GM18526 (cell line): ENCODE data around the gene KIF5A.

Experiments
- POLR2A ChIP-seq: IDR thresholded peaks from 3 replicates; pipeline ENCODE4 v1.6.1; 2011; ENCODE audit not compliant: insufficient read length; ENCODE audit errors: extremely low read depth

Gene KIF5A

DNA sequence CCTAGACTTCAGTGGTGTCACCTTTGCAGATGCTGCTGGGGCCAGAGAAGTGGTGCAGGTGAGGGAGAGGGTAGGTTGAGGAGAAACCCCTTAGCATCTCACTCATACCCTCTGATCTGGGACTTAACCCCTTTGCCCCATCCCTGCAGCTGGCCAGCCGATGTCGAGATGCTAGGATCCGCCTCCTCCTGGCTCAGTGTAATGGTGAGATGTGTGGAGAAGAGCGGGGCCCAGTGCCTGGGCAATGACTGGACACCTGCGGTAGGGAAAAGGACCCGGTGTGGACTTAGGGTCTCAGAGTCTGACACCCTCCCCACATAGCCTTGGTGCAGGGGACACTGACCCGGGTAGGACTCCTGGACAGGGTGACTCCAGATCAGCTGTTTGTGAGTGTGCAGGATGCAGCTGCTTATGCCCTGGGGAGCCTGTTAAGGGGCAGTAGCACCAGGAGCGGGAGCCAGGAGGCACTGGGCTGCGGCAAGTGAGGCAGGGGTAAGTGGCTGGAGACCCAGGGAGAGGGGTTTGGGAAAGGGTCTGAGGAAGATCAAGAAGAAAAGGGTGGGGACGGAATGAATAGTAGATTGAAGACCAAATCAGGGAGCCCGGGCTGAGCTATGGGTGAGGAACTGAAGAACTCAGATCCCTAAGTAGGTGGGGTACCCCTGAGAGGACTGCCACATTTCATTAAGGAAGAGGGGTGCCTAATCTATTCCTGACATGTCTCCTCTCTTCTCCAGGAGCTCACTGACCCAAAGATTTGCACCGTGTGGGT is 75.6 kb downstream of the KIF5A start:
- TF ChIP-seq POLR2A, result no peak

GRCh38 chr12:57626111-57626920 is 76.5 kb downstream of the KIF5A start:
- no peak for TF ChIP-seq POLR2A

GRCh38 chr12:57626921-57627445 is 77.1 kb downstream of the KIF5A start:
- TF ChIP-seq POLR2A, result no peak

DNA sequence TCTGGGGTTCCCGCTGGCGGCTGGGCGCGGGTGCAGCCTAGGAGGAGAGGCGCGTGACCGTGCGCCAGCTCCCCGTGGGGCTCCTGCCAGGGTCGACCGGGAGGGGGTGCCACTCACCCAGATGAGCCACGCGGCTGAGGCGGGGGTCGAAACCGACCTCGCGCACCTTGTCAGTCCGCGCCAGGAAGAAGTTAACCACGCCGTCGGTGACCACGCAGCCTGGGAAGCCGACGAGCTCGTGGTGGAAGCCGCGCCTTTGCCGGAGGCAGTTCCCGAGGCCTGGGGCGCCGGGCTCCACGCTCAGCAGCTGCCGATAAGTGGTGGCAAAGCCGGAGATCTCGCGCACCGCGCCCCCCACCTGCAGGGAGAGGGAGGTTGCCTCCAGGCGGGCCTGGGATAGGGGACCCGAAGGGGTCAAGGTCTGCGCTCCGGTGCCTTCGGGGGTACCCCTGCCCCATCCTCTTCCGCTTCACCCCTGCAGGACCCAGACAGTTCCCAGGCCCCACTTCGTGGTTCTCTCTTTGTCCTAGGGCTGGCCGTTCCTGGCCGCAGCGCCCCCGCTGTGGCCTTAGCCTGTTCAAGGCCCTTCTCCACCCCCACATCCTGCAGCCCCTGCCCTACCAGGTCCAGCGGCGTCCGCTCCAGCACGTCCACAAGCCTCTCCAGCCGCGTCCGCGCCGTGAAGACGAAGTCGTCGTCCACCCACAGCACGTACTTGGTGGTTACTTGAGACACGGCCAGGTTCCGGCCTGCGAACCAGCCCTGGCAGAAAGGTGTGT is 77.8 kb downstream of the KIF5A start:
- no peak for TF ChIP-seq POLR2A

DNA sequence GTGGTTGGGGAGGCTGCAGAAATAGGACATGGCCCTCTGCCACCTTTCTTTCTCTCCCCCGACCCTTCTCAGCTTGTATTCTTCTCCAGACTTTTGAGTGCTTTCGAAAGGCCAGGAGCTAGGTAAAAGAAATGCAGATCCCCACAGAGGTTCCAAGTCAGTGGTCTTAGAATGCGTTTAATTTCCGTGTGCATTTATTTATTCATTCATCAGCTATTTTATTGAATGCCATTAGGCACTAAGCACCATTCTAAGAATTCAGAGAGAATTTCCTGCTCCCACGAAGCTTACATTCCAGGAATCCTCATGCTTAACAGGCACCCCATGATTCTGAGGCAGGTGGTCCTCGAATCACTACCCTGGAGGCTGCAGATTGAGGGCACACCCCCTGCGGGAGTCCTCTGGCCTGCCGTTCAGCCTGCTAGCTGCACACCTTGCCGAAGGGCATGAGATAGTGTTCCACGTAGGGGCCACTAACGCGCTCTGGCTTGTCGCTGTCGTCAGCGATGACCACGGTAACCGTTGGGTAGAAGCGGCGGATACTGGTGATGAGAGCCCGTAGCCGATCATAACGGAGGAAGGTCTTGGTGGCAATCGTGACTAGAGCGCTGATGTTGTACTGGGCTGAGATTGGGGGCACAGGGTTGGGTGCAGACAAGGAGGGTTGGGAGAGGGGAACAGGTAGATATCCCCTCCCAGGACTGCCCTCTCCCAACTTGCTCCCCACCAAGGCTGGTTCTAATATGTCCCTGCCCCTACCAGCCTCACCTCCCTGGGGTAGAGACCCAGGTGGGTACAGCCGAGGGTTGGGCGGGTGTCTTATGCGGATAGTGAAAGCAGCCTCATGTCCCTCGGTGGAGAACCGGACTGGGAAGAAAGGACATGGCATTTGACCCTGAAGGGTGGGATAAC is 78.7 kb downstream of the KIF5A start:
- TF ChIP-seq POLR2A, result no peak

GRCh38 chr12:57629897-57630471 is 80.1 kb downstream of the KIF5A start:
- TF ChIP-seq POLR2A, result no peak

DNA sequence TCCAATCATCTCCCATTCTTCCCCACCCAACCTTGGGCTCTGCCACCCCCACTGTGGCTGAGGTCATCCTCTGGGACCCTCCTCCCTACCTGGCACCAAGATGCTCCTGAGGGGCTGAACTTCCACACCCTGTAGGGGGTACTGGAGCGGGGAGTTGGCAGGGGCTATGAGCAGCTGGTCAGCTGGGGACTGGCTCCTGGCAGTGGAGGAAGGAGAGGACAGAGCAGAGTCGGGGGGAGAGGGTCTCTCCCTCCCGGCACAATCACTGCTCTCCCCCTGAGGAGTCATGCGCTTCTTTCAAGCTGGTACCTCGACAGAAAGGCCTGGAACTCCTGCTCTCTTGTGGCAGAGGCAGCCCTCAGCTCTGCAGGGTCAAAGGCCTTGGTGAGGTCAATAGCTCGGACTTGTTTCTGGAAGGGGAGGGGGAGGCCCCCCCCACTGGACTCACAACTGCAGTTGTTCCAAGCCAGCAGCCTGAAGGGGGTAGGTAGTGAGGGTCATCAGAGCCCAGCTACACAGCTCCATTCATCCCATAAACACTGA is 81.1 kb downstream of the KIF5A start:
- TF ChIP-seq POLR2A, result no peak

DNA sequence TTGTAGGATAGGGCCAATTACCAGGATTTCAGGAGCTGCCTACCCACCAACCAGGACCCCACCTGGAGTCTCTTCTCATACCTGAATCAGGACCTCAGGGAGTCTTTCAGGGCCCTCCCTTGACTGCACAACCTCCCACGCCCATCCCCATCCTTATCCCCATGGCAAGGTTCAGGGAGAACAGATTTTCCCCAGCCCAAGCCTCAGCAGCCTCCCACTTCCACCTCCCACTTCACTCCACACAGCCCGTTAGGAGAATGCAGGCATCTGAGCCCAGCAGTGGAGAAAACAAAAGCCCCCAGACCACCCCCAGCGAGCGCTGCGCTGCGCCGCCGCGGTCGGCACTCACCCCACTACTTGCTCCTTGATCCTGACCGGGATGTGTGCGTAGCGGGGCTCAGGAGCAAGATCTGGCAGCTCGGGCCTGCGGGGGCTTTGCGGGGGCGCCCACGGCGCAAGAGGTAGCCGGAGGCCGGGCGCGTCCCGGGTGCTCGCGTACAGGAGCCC is 81.8 kb downstream of the KIF5A start:
- TF ChIP-seq POLR2A, result no peak

DNA sequence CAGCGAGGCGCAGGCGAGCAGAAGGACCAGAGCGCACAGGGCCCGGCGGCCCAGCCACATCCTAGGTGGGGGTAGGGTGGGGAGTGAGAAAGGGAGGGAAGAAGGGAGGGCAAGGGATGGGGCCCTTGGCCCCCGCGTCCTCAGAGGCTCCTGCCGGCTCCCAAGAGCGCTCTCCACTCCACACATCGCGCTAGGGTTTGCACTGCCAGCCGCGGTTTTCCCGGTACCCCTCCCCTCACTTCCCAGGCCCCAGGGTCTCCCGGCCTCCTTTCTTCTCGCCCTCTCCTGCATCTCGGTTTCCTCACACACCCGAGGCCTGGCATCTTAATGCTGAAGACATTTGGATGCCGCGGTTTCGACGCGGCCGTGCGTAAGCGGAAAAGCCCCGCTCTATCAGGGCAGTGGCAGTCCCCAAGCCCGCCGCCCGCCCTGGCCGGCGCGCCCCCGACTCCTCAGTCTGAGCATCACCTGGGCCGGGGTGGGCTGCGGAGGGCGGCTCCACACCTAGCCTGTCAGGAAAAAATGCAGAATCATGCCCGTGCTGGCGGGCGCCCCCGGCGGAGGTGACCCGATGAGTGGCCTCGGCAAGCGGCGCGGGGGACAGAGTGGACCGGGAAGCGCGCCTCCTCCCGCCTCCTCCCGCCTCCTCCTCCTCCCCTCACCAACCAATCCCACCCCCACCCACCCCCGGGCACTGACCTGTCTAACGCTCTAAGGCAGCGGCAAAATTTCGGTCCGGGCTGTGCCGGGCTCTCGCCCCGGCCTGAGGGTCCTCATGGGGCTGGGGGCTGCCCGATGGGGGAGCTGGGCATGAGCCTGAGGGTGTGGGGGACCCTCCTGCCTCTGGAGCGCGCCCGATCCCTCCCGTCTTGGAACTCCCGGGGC is 82.5 kb downstream of the KIF5A start:
- no peak for TF ChIP-seq POLR2A

DNA sequence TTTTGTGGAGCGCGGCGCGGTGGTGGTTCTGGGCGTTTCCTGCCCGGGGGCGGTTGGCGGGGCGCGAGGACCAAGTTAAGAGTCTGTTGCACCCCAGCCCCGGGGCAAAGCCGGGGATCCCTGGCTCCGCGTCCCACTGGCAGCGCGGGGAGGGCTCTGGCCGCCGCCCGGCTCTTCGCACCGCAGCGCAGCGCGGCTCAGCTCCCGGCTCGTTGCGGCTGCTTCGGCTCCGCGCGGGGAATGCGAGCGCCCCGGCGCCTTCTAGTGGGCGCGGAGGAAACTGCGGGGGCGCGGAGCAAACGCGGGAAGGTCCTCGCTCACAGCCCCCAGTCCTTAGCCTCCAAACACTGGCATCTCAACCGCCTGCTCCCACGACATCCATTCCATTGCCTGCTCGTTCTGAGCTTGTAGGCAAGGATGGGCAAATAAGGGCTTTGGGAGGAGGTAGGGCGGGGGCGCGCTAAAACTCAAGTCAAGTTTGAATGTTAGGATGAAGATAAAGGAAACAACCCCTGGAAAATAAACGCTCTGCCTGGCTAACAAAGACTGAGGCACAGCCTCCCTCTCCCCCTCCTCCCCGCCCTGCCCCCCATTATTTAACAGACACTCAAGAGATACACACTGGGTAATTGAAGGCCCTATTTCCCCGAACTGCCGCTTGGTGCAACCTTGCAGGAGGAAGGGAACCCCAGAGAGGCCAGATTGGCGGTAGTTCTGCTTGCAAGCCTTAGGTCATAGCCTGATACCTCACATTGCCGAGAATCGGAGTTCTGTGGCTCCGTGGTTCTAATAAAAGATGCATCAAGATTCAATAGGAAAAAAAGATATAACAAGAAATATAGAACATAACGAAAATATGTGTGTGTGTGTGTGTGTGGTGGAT is 83.4 kb downstream of the KIF5A start, which contains the start of gene B4GALNT1:
Gene B4GALNT1, minus strand, starts transcription at position 244 of the 883 bp plus-strand sequence. CDS start 1,069 bp downstream, outside the sequence.
- TF ChIP-seq POLR2A, result no peak
